GM10266 (cell line): Measurements from ENCODE around the gene SLFNL1.

ENCODE experiments used
- DNase-seq: peaks from one replicate; pipeline ENCODE4 v3.0.0; 2012; ENCODE audit errors: extremely low spot score
- TF ChIP-seq, protein P1 (sequence below): IDR thresholded peaks from 2 replicates; pipeline ENCODE4 v1.5.1; 2012; ENCODE audit warnings: mild to moderate bottlenecking, low read depth; ENCODE audit not compliant: control insufficient read depth, insufficient read depth; ENCODE audit errors: missing control alignments

Gene SLFNL1

DNA sequence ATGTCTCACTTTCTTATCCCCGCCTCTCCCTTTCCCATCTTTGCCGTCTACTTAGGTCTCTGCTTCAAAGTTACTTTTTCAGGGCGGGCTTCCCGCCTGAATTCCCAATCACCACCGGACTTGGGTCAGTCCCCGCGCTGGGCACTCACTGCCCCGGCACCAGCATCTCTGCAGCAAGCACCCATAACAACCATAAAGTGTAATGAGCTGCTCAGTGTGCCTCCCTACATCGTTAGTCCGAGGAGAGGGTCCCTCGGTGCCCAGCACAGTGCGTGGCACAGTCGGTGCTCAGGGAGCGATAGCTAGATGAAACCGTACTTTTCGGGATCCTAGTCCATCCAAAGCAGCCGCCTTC, 42.7 kb downstream of the SLFNL1 start:
- TF ChIP-seq, protein P1, sequence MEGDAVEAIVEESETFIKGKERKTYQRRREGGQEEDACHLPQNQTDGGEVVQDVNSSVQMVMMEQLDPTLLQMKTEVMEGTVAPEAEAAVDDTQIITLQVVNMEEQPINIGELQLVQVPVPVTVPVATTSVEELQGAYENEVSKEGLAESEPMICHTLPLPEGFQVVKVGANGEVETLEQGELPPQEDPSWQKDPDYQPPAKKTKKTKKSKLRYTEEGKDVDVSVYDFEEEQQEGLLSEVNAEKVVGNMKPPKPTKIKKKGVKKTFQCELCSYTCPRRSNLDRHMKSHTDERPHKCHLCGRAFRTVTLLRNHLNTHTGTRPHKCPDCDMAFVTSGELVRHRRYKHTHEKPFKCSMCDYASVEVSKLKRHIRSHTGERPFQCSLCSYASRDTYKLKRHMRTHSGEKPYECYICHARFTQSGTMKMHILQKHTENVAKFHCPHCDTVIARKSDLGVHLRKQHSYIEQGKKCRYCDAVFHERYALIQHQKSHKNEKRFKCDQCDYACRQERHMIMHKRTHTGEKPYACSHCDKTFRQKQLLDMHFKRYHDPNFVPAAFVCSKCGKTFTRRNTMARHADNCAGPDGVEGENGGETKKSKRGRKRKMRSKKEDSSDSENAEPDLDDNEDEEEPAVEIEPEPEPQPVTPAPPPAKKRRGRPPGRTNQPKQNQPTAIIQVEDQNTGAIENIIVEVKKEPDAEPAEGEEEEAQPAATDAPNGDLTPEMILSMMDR = no peak
- DNase-seq = peak; percentile 22

DNA sequence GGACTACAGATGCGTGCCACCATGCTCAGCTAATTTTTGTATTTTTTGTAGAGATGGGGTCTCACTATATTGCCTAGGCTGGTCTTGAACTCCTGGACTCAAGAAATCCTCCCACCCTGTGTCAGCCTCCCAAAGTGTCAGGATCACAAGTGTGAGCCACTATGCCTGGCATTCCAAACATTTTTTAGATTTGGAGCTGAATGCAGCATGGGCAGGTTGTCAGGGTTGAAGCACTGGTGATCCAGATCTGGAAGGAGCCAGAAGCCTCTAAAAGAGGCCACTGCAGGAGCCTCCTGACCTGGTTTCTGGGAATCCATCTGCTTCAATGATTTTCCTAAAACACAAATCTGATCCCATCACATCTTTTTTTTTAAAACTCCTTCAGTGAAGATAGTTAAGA, 43.8 kb downstream of the SLFNL1 start:
- TF ChIP-seq, protein P1 = no peak

DNA sequence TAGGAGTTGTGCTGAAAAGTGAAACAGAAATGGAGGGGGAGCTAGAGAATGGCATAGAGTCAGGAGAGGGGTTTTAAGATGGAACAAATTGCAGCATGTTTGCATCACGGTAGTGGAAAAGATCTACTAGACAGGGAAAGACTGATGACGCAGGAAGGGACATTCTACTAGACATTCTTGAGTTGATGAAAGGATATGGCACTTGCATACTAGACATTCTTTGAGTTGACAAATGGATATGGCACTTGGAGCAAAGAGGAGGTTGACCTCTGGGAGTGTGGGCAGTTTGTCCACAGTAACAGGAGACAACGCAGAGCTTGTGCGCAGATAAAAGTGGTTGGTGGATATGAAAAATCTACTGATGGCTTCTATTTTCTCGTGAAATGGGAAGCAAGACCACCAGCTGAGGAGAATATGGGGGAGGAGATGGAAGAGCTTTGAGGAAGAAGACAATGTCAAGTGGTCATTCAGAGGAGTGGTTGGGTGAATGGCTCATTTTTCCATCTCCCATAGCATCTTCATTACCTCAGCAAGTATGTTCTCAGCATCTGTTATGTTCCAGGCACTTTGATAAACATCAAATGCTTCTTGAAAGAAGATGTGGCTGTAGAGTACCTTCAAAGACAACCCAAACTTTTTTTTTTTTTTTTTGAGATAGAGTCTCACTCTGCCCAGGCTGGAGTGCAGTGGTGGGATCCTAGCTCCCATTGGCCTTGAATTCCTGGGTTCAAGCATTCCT, 44.4 kb downstream of the SLFNL1 start:
- TF ChIP-seq, protein P1 = no peak
- no peak for DNase-seq

More for the DNA sequence above, 43.8 kb downstream of the SLFNL1 start:
- no peak for DNase-seq

DNA sequence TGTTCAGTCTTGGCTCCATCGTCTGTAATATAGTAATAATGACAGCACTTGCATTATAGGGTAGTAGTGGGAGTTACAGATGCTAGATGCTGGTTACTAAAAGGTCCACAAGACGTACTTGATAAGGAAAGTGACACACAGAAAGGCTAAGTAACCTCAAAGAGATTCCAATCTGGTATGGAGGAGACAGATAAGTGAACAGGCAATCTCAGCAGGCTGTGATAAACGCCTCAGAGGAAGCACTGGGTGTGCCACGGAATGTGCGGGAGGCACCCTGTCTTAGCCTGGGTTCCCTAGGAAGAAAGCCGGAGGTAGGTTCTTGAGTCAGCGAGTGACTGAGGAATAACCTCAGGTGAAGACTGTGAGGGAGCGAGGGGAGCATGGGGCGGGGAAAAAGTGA, 46.6 kb downstream of the SLFNL1 start:
- TF ChIP-seq, protein P1 = no peak
- no peak for DNase-seq

DNA sequence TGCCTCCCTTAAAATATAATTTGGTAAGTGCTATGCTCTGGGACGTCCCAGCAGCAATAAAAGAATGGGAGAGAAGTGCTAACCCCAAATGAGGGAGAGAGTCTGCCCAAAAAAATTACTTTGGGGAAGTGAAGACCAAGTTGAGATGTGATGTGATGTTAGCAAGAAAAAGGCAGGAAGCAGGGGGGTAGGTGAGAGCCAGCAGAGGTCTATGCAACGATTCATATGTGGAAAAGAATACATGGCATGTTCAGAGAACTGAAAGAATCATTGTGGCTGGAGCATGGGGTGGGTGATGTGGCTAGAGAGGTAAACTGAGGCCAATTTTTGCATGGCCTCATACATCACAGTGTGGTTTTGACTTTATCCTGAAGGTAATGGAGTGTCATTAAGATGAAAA, 47.6 kb downstream of the SLFNL1 start:
- TF ChIP-seq, protein P1 = no peak
- DNase-seq = no peak

DNA sequence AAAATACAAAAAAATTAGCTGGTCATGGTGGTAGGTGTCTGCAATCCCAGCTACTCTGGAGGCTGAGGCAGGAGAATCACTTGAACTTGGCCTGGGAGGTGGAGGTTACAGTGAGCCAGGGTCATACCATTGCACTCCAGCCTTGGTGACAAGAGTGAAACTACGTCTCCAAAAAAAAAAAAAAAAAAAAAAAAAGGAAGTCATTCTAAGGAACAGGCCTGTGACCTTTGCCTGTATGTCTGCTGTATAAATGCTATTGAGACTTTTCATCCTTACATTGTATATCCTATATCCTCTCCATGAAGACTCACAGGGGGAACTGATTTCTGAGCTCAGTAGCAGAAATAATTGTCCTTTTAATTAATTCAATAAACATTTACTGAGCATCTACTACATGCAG, 49.6 kb downstream of the SLFNL1 start:
- DNase-seq = no peak
- TF ChIP-seq, protein P1 = no peak

DNA sequence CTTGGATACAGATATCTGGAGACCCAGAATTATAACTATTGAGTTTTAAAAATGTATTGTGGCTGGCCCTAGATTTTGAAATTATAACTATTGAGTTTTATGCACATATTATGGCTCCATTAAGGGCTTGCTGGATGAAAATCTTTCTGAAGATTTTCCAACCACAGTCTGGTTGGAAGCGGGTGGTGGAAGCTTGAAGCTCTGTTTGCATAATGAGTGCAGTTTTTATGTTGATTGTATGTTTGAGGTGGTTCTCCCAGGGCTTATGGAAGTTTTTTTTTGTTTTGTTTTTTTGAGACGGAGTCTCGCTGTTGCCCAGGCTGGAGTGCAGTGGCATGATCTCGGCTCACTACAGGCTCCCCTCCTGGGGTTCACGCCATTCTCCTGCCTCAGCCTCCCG, 52.1 kb downstream of the SLFNL1 start:
- no peak for DNase-seq
- TF ChIP-seq, protein P1 = no peak
